Left ventricle myocardium inferior (tissue), 1 donor: ENCODE results near the gene TRAF1. TPM values are rescaled to one million over a fixed set of nuclear protein-coding genes. Genes with fewer than 3 reads are reported as not detected.

Experiments
- DNase-seq: peaks from one replicate; pipeline ENCODE4 v3.0.0-alpha.2; 2020
- H3K27ac ChIP-seq: fragments of 200-600 bp; replicated peaks from 2 replicates; pipeline ENCODE4 v1.8.0; 2021
- H3K27me3 ChIP-seq: fragments of 200-600 bp; 2 replicates; pipeline ENCODE4 v1.8.0; 2021; ENCODE audit warnings: low read depth
- H3K36me3 ChIP-seq: fragments of 200-600 bp; 2 replicates; pipeline ENCODE4 v1.8.0; 2021
- H3K4me1 ChIP-seq: fragments of 200-600 bp; 2 replicates; pipeline ENCODE4 v1.8.0; 2021
- H3K4me3 ChIP-seq: fragments of 200-600 bp; 2 replicates; pipeline ENCODE4 v1.8.0; 2021; ENCODE audit warnings: mild to moderate bottlenecking, moderate library complexity
- H3K9me3 ChIP-seq: fragments of 200-600 bp; replicated peaks from 2 replicates; pipeline ENCODE4 v1.8.0; 2021
- intact Hi-C: fragments of 100-400 bp; cut with micrococcal nuclease; formaldehyde crosslinking; loops from one replicate; pipeline ENCODE4 v1.11.0; 2022
- total RNA-seq: library from RNA; stranded (reverse); fragmentation: NEBNext Ultra II Directional; extraction: Animal tissue kit (Norgen Biotek cat#: 25700); gene quantifications from one replicate; pipeline ENCODE4 v1.2.1, GENCODE V29; 2021
- TF ChIP-seq, protein P1 (sequence below): fragments of 200-600 bp; IDR thresholded peaks from 2 replicates; pipeline ENCODE4 v1.8.0; 2021; ENCODE audit warnings: antibody characterized with exemption, mild to moderate bottlenecking, borderline replicate concordance
- donor health status: DM: no; HTN: yes; CAD: no; lungs with severe emphysema.

TRAF1 gene
- total RNA-seq, 1 donor from 2014 or later = 2.6 TPM

DNA sequence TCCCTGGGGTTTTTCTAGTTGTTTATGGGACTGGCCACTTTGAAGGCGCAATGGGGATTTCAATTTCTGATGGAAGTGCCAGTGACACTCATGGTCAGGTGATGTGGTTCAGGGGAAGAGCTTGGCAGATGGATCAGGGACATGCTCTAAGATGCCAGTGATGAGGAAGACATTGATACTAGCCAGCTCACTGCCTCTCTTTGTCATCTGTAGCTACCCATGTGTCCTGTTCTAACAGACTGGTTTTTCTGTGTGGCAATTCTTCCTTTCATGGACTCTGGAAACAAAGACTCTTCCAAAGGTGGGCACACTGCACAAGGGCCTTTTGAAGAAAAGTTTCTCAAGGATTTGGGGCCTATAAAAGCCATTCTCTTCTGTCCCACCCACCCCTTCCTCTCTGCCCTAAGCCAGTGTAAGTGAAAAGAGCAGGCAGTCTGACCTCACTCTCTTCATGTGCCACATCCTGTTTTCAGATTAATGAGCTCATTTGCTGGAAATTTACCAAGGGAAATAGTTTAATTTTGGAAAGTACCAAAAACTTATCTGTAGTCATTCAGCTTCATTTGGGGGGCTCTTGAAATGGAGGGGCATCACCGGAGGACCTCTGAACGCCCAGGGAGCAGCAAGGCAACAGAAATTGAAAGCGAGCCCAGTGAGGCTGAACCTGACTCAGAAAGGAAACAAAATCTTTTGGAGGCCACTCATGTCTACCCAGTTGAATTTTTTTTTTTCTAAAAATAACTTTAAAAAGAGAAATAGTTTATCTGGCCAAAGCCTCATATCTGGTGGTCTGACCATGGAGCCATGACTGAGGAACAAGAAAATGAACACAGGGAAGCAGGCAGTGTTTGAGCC is 4.9 kb upstream of the TRAF1 start:
- Histone ChIP-seq H3K27ac (peak overlapping the region; percentile 92), H3K36me3 (no peaks in the 10 kb centered on the region), H3K9me3 (no peaks in the 10 kb centered on the region), H3K4me1 (peaks cover 81% of the 10 kb centered on the region), H3K4me3 (peak overlapping the region; percentile 4), H3K27me3 (no peaks in the 10 kb centered on the region)
- TF ChIP-seq, protein P1, sequence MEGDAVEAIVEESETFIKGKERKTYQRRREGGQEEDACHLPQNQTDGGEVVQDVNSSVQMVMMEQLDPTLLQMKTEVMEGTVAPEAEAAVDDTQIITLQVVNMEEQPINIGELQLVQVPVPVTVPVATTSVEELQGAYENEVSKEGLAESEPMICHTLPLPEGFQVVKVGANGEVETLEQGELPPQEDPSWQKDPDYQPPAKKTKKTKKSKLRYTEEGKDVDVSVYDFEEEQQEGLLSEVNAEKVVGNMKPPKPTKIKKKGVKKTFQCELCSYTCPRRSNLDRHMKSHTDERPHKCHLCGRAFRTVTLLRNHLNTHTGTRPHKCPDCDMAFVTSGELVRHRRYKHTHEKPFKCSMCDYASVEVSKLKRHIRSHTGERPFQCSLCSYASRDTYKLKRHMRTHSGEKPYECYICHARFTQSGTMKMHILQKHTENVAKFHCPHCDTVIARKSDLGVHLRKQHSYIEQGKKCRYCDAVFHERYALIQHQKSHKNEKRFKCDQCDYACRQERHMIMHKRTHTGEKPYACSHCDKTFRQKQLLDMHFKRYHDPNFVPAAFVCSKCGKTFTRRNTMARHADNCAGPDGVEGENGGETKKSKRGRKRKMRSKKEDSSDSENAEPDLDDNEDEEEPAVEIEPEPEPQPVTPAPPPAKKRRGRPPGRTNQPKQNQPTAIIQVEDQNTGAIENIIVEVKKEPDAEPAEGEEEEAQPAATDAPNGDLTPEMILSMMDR = no peak
- intact Hi-C loops = loop anchor here (10.0 kb wide), 1 partner anchor 177 kb away; no protein-coding TSS in a partner anchor
- DNase-seq = no peak

DNA sequence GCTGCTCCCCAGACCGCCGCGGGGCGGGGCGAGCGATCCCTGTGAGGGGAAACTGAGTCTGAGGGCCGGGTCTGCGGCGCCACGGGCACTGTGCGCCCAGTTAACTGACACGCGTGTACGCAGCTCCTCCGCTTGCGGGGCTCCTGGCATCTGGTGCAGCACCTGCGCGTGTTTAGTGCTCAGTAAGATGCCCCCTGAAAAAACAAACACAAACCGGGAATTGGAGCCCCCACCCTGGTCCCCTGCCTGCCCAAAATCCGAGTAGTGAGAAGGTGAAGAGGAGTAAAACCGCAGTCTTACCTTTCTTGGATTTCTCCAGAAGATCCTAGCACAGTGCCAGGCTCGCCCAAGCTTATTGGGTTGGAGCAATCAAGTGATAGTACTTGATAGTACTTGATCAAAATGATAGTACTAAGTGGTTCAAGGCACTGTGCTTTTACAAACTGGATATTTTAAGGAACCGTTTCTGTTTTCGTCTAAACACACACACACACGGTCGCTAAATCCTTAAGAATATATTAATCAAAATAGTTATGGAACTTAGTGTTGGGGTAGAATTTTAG is 2.7 kb upstream of the TRAF1 start:
- DNase-seq = no peak
- Histone ChIP-seq H3K27me3 (no peaks in the 10 kb centered on the region), H3K27ac (peak overlapping the region; percentile 92), H3K36me3 (no peaks in the 10 kb centered on the region), H3K4me1 (peaks cover 60% of the 10 kb centered on the region), H3K4me3 (peak overlapping the region; percentile 80), H3K9me3 (no peaks in the 10 kb centered on the region)
- TF ChIP-seq, protein P1 = no peak
- intact Hi-C loops = loop anchor here (10.0 kb wide), 1 partner anchor 55 kb away; the partner anchor contains the start of gene PHF19

DNA sequence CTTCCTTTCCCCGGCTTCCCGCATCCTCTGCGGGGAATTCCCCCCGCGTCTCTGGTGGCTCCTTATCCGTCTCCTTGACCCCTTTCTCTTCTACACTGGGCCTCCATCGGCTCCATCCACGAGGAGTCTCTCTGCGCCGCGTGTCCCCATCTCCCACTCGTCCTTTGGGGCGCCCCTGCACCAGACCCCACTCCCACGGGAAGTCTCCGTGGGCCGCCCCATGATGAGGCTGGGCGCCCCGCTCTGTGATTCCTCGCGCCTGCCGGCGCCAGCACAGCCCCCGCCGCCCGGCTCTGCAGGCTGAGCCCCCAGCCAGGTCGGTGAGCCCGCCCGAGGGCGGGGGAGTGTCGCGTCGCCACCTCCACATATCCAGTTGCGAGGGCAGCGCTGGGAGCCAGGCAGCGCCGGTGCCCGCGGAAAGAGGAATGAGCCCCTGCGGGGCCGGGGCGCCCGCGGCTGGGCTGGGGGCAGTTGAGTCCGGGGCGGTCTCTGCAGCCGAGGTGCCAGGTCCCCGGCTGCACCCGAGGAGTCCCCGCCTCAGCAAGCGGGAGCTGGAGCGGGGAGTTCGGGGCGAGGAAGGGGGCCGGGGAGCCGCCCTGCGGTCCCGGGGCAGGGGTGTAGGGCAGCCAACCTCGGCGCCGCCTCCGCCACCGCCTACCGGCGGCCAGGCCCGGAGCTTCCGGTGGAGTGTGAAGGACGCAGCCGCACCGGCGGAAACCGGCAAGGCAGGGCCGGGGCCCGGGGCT is 2.1 kb upstream of the TRAF1 start:
- peak overlapping the region; percentile 80 for H3K4me3 ChIP-seq
- intact Hi-C loops = loop anchor here (10.0 kb wide), 1 partner anchor 54 kb away; the partner anchor contains the start of gene PHF19
- H3K27ac ChIP-seq = peak overlapping the region; percentile 92
- peaks cover 54% of the 10 kb centered on the region for H3K4me1 ChIP-seq
- peak; percentile 81 for DNase-seq
- H3K27me3 ChIP-seq = no peaks in the 10 kb centered on the region
- TF ChIP-seq, protein P1 = peak; percentile 51
- no peaks in the 10 kb centered on the region for H3K9me3 ChIP-seq
- no peaks in the 10 kb centered on the region for H3K36me3 ChIP-seq

DNA sequence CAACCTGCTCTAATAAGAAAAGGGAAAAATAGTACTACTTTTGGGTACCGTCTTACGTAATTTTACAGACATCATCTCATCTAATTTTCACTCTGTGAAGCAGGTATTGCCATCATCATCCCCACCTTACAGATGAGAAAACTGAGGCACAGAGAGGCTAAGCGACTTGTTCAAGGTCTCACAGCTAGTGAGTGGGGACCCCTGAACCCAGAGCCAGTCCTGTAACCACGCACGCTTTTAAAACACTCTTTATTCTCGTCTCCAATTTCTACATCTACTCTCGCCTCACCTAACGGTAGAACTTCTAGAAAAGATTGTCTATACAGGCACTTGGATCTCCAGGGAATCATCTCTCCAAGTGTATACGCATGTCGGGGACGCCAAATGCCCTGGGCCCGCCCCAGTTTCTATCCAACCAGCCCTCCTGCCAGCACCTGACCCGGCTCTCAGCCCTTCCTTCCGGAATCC is 1.5 kb upstream of the TRAF1 start:
- intact Hi-C loops = loop anchor here (10.0 kb wide), 1 partner anchor 53 kb away; the partner anchor contains the start of gene PHF19
- no peak for DNase-seq
- TF ChIP-seq, protein P1 = no peak
- H3K27ac ChIP-seq = peak overlapping the region; percentile 92
- H3K4me1 ChIP-seq = peaks cover 48% of the 10 kb centered on the region
- H3K9me3 ChIP-seq = no peaks in the 10 kb centered on the region
- no peaks in the 10 kb centered on the region for H3K27me3 ChIP-seq
- H3K4me3 ChIP-seq = peak overlapping the region; percentile 80
- no peaks in the 10 kb centered on the region for H3K36me3 ChIP-seq
